ENCODE results near the gene PDE4D. TPM values are rescaled to one million over a fixed set of nuclear protein-coding genes. Genes with fewer than 3 reads are reported as not detected.

The PDE4D gene
- total RNA-seq, 1 experiment from 2014 or later, result 2.4 TPM

- intact Hi-C loops (cut with micrococcal nuclease; ENCODE audit: unreplicated experiment) (loop anchor here (5.0 kb wide), 1 partner anchor 105 kb away; no protein-coding TSS in a partner anchor), in situ Hi-C loops (cut with HindIII; ENCODE audit: low pct_unique_long_range_greater_than_20kb, low sequenced_read_pairs) (no loop called here)
- H3K27me3 ChIP-seq (ENCODE audit: control insufficient read depth, insufficient read depth, low read length), result no peaks in the 10 kb centered on the region
- DNase-seq (ENCODE audit: low read depth, low spot score) (no peak), ATAC-seq (no peak)
- BruUV-seq (replicated peaks), result no TSS peak
- CTCF ChIA-PET, result interaction anchor here (0.6 kb wide), 1 partner anchor 114 kb away, joined by 3 read pairs; no protein-coding TSS in a partner anchor
- H3K36me3 ChIP-seq (ENCODE audit: control insufficient read depth, insufficient read depth, low read length), result no peaks in the 10 kb centered on the region
- no peaks in the 10 kb centered on the region for H3K9me3 ChIP-seq (ENCODE audit: control insufficient read depth, insufficient read depth, low read depth, low read length)
- H3K4me3 ChIP-seq (ENCODE audit: low read depth in 2 of 2, low read length in 2 of 2), result no peak overlapping the region
- POLR2A ChIA-PET, result no interaction called here
- no peaks in the 10 kb centered on the region for H3K4me1 ChIP-seq (ENCODE audit: control insufficient read depth, insufficient read depth, low read length)
- TF ChIP-seq TCF7L2 (IDR thresholded peaks at IDR 0.05; ENCODE audit: low read depth, low read length) (no peak), SIN3A (IDR thresholded peaks at IDR 0.05; ENCODE audit: borderline replicate concordance, insufficient read depth, low read depth, low read length) (no peak), CTCF (IDR thresholded peaks at IDR 0.05) (no peak; the same call in 1 of the 2 replicates), REST (IDR thresholded peaks at IDR 0.05; ENCODE audit: insufficient read depth in 1 of 2, low read depth in 2 of 2, low read length in 1 of 2) (no peak), POLR2AphosphoS5 (IDR thresholded peaks at IDR 0.05; ENCODE audit: low read depth, low read length) (no peak)
- H3K27ac ChIP-seq (ENCODE audit: low read length), result no peak overlapping the region
Measured at GRCh38 chr5:59497207-59497606, 396.3 kb downstream of the PDE4D start.

GRCh38 chr5:59496524-59497134 lies 396.9 kb downstream of the PDE4D start:
- Histone ChIP-seq H3K27me3 (ENCODE audit: control insufficient read depth, insufficient read depth, low read length) (no peaks in the 10 kb centered on the region), H3K27ac (ENCODE audit: low read length) (no peak overlapping the region), H3K36me3 (ENCODE audit: control insufficient read depth, insufficient read depth, low read length) (no peaks in the 10 kb centered on the region), H3K4me3 (ENCODE audit: low read depth in 2 of 2, low read length in 2 of 2) (no peak overlapping the region), H3K4me1 (ENCODE audit: control insufficient read depth, insufficient read depth, low read length) (no peaks in the 10 kb centered on the region), H3K9me3 (ENCODE audit: control insufficient read depth, insufficient read depth, low read depth, low read length) (no peaks in the 10 kb centered on the region)
- ChIA-PET CTCF (interaction anchor here (0.6 kb wide), 1 partner anchor 113 kb away, joined by 3 read pairs; no protein-coding TSS in a partner anchor), POLR2A (no interaction called here)
- DNase-seq (ENCODE audit: low read depth, low spot score), result no peak
- TF ChIP-seq CTCF (IDR thresholded peaks at IDR 0.05) (peak; percentile 72), SIN3A (IDR thresholded peaks at IDR 0.05; ENCODE audit: borderline replicate concordance, insufficient read depth, low read depth, low read length) (no peak), REST (IDR thresholded peaks at IDR 0.05; ENCODE audit: insufficient read depth in 1 of 2, low read depth in 2 of 2, low read length in 1 of 2) (no peak)
- intact Hi-C loops (cut with micrococcal nuclease; ENCODE audit: unreplicated experiment), result loop anchor here (5.0 kb wide), 1 partner anchor 104 kb away; no protein-coding TSS in a partner anchor
- ATAC-seq, result no peak
- in situ Hi-C loops (cut with HindIII; ENCODE audit: low pct_unique_long_range_greater_than_20kb, low sequenced_read_pairs), result no loop called here
- BruUV-seq (replicated peaks), result no TSS peak
